COLO829 (cell line): ENCODE data around the gene WIPF2.

Experiments used
- DNase-seq: peaks from one replicate; pipeline ENCODE4 v3.0.0; 2012; ENCODE audit warnings: low spot score

Gene WIPF2

DNA sequence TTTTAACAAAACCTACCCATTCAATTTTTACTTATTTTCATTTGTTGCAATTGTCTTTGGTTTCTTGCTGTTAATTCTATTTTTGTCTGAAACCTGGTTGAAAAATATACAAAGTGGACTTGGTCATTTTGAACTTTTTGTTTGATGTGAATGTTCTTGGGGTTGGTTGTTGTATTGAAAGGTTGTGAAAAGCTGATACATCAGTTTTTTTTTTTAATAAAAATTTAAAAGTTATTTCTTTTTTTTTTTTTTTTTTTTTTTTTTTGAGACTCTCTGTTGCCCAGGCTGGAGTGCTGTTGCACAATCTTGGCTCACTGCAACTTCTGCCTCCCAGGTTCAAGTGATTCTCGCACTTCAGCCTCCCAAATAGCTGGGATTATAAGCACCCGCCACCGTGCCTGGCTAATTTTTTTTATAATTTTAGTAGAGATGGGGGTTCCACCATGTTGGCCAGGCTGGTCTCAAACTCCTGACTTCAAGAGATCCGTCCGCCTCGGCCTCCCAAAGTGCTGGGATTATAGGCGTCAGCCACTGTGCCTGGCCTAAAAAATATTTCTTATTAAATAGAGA, 28.9 kb downstream of the WIPF2 start:
- DNase-seq: no peak

DNA sequence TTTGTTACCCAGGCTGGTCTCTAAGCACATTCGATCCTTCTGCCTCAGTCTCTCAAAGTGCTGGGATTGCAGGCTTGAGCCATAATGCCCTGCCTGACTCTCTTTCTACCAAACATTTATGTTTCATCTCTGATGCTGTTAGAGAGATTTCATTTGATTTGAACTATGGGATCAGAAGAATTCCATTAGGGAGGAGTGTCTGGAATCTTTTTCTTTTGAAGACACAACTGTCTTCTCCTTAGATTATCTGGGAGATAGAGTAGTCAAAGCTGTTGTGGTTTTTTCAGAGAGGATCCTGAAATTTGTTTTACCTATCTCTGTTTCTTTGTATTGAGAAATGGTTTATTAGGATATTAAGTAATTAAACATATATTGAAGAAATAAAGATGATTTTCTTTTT, 29.4 kb downstream of the WIPF2 start:
- no peak for DNase-seq

GRCh38 chr17:40251576-40251975, 32.5 kb downstream of the WIPF2 start:
- DNase-seq: peak; percentile 87

GRCh38 chr17:40253565-40253964, 34.5 kb downstream of the WIPF2 start:
- no peak for DNase-seq

- DNase-seq: no peak
Measured at GRCh38 chr17:40259505-40259904, 40.4 kb downstream of the WIPF2 start.

DNA sequence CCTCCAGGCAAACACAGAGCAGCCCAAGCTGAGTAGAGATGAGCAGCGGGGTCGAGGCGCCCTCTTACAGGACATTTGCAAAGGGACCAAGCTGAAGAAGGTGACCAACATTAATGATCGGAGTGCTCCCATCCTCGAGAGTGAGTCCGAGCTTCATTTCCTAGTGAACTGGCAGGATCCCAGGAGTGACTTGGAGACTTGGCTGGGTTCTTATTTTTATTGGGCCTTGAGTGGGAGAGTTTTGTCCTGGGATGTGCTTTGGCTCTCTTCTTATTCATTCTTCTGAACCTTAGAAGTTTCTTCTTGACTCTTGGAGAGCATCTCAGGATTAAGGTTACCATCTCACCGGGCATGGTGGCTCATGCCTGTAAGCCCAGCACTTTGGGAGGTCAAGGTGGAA, 41.4 kb downstream of the WIPF2 start:
- no peak for DNase-seq

- no peak for DNase-seq
Measured at GRCh38 chr17:40264458-40265185, 45.5 kb downstream of the WIPF2 start.

GRCh38 chr17:40265337-40265736, 46.2 kb downstream of the WIPF2 start:
- no peak for DNase-seq

DNA sequence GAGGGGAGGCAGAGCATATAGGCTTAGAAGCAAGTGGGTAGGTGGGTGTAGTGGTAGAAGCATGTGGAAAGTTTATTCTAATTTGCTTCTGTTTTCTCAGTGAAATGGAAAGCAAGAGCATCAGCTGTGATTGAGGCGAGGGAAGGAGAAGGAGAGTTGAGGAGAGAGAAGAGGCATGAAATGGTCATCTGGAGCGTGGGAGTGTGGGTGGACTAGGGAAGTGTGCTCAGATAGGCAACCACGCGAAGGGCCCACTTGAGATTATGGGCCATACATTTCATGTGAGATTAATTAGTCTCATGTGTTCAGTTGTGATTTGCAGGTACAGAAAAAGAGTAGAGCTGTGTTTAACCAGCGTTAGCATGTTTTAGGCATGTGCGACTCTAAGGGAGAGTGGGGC, 47.8 kb downstream of the WIPF2 start:
- DNase-seq: no peak

DNA sequence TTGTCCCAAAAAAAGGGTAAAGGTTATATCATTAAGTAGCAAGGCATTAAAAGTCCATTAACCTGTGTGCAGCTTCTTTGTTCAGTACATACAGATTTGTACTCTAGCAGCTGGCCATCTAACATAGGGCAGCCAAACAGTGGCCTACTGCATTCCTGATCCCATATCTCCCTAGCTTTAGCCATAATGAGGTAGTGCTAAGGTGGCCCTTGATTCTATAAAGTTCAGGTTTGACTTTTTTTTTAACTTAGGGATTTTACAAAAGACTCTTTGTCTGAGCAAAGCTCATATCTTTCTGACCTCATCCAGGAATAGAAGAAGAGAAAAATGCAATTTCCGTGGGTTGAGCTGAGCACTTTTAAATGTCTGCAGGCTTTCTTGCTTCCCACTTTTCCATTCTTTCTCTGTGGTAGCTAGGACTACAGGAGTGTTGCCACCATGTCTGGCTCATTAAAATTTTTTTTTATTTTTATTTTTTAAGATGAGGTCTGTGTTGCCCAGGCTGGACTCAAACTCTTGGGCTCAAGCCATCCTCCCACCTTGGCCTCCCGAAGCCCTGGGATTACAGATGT, 49.1 kb downstream of the WIPF2 start:
- DNase-seq: peak; percentile 49

DNA sequence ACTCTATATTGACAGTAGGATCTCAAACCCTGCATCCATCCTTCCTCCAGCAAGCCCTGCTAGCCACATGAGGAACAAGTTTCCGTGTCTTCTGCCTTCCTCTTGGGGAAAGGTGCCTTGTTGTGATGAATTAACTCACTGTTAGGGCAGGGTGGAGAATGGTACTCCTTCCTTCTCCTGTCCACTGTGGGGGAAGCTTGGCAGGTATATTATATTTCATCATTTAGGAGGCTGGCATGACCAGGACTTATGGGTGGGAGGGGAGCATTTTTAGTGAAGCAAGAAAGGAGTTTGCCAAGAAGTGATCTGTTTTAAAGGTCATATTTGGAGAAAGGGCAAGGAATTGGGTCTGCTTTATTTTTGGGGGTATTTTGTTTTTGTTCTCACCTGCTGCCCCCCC, 59.3 kb downstream of the WIPF2 start:
- no peak for DNase-seq

DNA sequence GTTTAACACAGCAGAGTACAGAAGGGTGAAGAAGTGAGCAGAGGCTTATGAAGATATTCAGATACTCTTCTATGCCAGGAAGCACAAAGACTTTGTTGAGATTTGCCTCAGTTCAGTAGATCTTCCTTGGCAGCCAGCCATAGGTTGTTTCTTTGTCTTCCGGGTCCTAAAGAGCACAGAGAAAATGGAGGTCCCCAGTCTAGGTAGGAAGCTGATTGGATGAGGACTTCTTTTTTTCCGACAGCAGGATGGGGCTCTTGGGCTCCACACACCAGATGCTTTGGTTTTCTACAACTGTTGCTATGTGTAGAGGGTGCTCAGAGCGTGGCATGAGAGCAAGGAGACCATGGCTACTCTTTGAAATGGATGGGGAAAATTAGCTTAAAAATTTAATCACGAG, 60.3 kb downstream of the WIPF2 start:
- no peak for DNase-seq

- no peak for DNase-seq
Measured at GRCh38 chr17:40281663-40282062, 62.6 kb downstream of the WIPF2 start.

GRCh38 chr17:40283662-40284061, 64.6 kb downstream of the WIPF2 start:
- peak; percentile 81 for DNase-seq

DNA sequence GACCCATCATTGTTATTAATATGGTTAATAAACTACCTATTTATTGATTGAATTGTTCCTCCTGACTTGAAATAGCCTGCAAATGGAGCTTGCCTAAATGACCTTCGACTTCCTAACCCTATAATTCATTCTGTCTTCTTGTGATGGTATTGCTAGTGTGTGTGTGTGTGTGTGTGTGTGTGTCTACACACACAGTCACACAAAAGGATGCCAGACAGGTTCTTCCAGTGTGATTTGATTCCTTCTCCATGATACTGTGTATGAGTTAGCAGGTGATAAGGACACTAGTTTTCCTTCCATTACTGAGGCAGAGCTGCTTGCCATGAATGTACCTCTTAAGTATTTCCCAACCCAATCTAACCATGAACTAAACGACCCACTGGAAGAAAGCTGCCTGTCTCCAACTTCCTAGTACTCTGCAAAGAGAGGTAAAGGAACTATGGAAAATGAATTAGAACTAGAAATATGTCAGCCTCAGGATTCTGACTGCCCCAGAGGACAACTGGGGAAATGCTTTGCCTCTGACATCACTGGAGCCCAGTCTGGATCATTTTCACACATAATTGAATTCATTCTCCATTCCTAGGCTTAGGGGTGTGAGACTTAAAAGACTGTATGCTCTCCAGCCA, 65.1 kb downstream of the WIPF2 start:
- DNase-seq: peak; percentile 57

DNA sequence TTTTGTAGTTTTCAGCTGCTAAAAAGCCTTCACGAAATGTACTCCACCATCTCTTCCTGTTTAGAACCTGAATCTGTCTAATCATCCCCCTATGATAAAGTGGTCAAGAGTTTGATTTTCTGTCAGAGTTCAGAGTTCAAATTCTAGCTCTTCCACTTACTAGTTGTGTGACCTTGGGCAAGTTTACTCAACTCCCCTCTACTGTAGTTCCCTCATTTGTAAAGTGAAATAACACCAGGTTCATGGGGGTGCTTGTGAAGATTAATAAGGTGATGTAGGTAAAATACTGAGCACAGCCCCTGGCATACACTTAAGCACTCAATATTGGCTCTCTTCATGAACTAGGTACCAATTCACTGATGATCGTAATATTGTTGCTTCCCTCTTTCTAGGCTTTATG, 67.4 kb downstream of the WIPF2 start:
- DNase-seq: no peak

DNA sequence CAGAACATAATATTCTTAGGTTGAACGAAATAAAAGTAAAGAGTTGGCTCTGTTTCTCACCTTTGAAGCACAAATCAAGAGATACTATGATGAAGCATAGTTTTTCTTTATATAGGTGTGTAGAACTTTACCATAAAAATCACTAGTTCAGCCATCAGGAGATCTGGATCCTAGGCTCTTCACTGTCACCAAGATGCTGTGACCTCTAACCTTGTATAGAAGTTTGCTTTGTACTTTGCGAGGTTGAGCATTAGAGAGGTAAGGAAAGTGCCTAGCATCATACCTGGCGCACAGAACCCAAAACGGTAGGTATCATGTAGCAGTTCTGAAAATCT, 68.0 kb downstream of the WIPF2 start:
- no peak for DNase-seq

DNA sequence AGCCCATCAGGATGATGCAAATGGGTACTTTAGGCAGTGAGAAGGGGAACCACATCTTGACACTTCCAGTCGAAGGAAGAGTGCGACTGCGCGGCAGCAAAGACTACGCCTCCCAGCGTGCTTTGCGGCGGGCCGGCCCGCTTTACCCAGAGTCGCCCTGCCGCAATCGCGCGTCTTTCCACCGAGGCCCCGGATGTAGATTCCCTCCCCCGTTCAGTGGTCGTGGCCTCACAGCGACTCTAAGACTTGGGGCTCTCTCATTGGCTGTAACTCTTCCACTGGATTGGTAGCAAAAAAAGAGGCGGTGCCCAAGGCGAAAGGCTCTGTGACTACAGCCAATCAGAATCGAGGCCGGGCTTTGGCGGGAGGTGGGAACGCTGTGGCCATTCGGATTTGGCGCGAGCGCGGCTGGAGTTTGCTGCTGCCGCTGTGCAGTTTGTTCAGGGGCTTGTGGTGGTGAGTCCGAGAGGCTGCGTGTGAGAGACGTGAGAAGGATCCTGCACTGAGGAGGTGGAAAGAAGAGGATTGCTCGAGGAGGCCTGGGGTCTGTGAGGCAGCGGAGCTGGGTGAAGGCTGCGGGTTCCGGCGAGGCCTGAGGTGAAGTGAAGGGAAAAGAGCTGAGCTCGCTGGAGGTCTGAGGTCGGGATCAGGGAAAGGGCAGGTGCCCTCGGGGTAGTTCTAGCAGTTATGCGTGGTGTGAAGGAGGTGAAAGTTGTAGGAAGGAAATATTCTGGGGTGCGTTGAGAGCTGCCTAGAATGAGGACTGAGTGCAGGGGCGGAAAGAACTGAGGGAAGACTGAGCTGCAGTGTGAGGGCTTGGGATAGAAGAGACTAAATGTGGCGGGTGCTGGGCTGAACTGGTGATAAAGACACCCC, 68.6 kb downstream of the WIPF2 start, which contains the start of gene CDC6:
Gene CDC6 (plus strand): TSS at position 386 of the 876 bp plus-strand sequence. CDS start 1,542 bp downstream, outside the sequence.
- peak; percentile 97 for DNase-seq

GRCh38 chr17:40290629-40291280, 71.7 kb downstream of the WIPF2 start:
- peak; percentile 53 for DNase-seq

- no peak for DNase-seq
Measured at GRCh38 chr17:40291281-40291664, 72.2 kb downstream of the WIPF2 start.

DNA sequence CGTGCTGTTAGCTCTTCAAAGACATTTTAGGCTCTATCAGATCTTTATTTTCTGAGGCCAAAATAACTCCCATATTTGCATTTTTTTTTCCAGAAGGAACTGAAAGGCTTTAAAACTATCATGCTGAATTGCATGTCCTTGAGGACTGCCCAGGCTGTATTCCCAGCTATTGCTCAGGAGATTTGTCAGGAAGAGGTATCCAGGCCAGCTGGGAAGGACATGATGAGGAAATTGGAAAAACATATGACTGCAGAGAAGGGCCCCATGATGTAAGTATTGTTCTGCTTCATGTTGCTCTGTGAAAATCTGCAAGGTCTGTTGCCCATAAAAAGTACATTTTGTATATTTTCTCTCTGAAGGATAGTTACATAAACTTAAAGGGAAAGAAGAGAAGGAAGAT, 74.3 kb downstream of the WIPF2 start:
- no peak for DNase-seq
